Measurements from ENCODE around the gene KRTAP4-9. TPM values are rescaled to one million over a fixed set of nuclear protein-coding genes. Genes with fewer than 3 reads are reported as not detected.
A peak's percentile ranks its signal among the peaks of the same experiment; 100 is the strongest.
"Not testable (repeated sequence)": the region's sequence is repeated elsewhere in the genome, so short reads cannot be mapped to it uniquely, and the experiment has no call there.

KRTAP4-9 gene
- total RNA-seq, 1 experiment from 2014 or later: not detected

- Mint-ChIP-seq H3K36me3 (ENCODE audit: insufficient read depth, unreplicated experiment) (no peaks in the 10 kb centered on the region), H3K27me3 (ENCODE audit: unreplicated experiment) (no peaks in the 10 kb centered on the region), H3K4me1 (ENCODE audit: low read depth, unreplicated experiment) (peaks cover 68% of the 10 kb centered on the region), H3K27ac (ENCODE audit: unreplicated experiment) (no peak within 1 kb of the TSS), H3K9me3 (ENCODE audit: low read depth, unreplicated experiment) (no peaks in the 10 kb centered on the region), H3K4me3 (ENCODE audit: low read depth, unreplicated experiment) (no peak within 1 kb of the TSS)
- BruUV-seq (replicated peaks): no TSS peak
- CTCF ChIA-PET: no interaction called here
- no peak for TF ChIP-seq CTCF (IDR thresholded peaks at IDR 0.05; ENCODE audit: unreplicated experiment)
- intact Hi-C loops (cut with micrococcal nuclease; ENCODE audit: unreplicated experiment): no loop called here
- DNase-seq: no peak
These were observed 3.5 kb upstream of the KRTAP4-9 start, which contains the start of gene KRTAP4-16 for GRCh38 chr17:41101586-41102259. Gene KRTAP4-16, minus strand, starts transcription at chr17:41102209. Its CDS starts 0 bp downstream, at chr17:41102209.

- no peaks in the 10 kb centered on the region for H3K27me3 Mint-ChIP-seq (ENCODE audit: unreplicated experiment)
- CTCF ChIA-PET: interaction anchor here (0.6 kb wide), 2 partner anchors 16 to 175 kb away, joined by 3 to 5 read pairs; no protein-coding TSS in a partner anchor
These were observed 1.3 kb upstream of the KRTAP4-9 start for GRCh38 chr17:41103896-41104295.

GRCh38 chr17:41104386-41105038, 677 bp upstream of the KRTAP4-9 start:
- H3K36me3 Mint-ChIP-seq (ENCODE audit: insufficient read depth, unreplicated experiment); H3K27ac Mint-ChIP-seq (ENCODE audit: unreplicated experiment); BruUV-seq (replicated peaks); intact Hi-C loops (cut with micrococcal nuclease; ENCODE audit: unreplicated experiment); DNase-seq; CTCF ChIA-PET; H3K9me3 Mint-ChIP-seq (ENCODE audit: low read depth, unreplicated experiment); H3K27me3 Mint-ChIP-seq (ENCODE audit: unreplicated experiment); H3K4me3 Mint-ChIP-seq (ENCODE audit: low read depth, unreplicated experiment): not testable (repeated sequence)
- H3K4me1 Mint-ChIP-seq (ENCODE audit: low read depth, unreplicated experiment): peaks cover 49% of the 10 kb centered on the region

More at GRCh38 chr17:41103896-41104295, 1.3 kb upstream of the KRTAP4-9 start:
- no peaks in the 10 kb centered on the region for H3K36me3 Mint-ChIP-seq (ENCODE audit: insufficient read depth, unreplicated experiment)
- peaks cover 5% of the 10 kb centered on the region for H3K9me3 Mint-ChIP-seq (ENCODE audit: low read depth, unreplicated experiment)
- intact Hi-C loops (cut with micrococcal nuclease; ENCODE audit: unreplicated experiment): no loop called here
- DNase-seq: no peak
- no peak overlapping the region for H3K4me3 Mint-ChIP-seq (ENCODE audit: low read depth, unreplicated experiment)
- BruUV-seq (replicated peaks): no TSS peak
- peaks cover 51% of the 10 kb centered on the region for H3K4me1 Mint-ChIP-seq (ENCODE audit: low read depth, unreplicated experiment)
- no peak for TF ChIP-seq CTCF (IDR thresholded peaks at IDR 0.05; ENCODE audit: unreplicated experiment)
- H3K27ac Mint-ChIP-seq (ENCODE audit: unreplicated experiment): peak overlapping the region; percentile 7

GRCh38 chr17:41107941-41108450, 2.8 kb downstream of the KRTAP4-9 start:
- intact Hi-C loops (cut with micrococcal nuclease; ENCODE audit: unreplicated experiment): loop anchor here (1.0 kb wide), 1 partner anchor 21 kb away; no protein-coding TSS in a partner anchor
- H3K36me3 Mint-ChIP-seq (ENCODE audit: insufficient read depth, unreplicated experiment): no peaks in the 10 kb centered on the region
- CTCF ChIA-PET: interaction anchor here (0.6 kb wide), 1 partner anchor 152 kb away, joined by 3 read pairs; no protein-coding TSS in a partner anchor
- DNase-seq: no peak
- H3K4me3 Mint-ChIP-seq (ENCODE audit: low read depth, unreplicated experiment): no peak overlapping the region
- TF ChIP-seq CTCF (IDR thresholded peaks at IDR 0.05; ENCODE audit: unreplicated experiment): no peak
- H3K9me3 Mint-ChIP-seq (ENCODE audit: low read depth, unreplicated experiment): peaks cover 12% of the 10 kb centered on the region
- peak overlapping the region; percentile 22 for H3K27ac Mint-ChIP-seq (ENCODE audit: unreplicated experiment)
- peaks cover 33% of the 10 kb centered on the region for H3K4me1 Mint-ChIP-seq (ENCODE audit: low read depth, unreplicated experiment)
- no peaks in the 10 kb centered on the region for H3K27me3 Mint-ChIP-seq (ENCODE audit: unreplicated experiment)
- no TSS peak for BruUV-seq (replicated peaks)

GRCh38 chr17:41108728-41109386, 3.7 kb downstream of the KRTAP4-9 start:
- peaks cover 25% of the 10 kb centered on the region for H3K4me1 Mint-ChIP-seq (ENCODE audit: low read depth, unreplicated experiment)
- H3K9me3 Mint-ChIP-seq (ENCODE audit: low read depth, unreplicated experiment): peaks cover 12% of the 10 kb centered on the region
- BruUV-seq (replicated peaks); intact Hi-C loops (cut with micrococcal nuclease; ENCODE audit: unreplicated experiment); H3K36me3 Mint-ChIP-seq (ENCODE audit: insufficient read depth, unreplicated experiment); H3K4me3 Mint-ChIP-seq (ENCODE audit: low read depth, unreplicated experiment); H3K27me3 Mint-ChIP-seq (ENCODE audit: unreplicated experiment); DNase-seq; H3K27ac Mint-ChIP-seq (ENCODE audit: unreplicated experiment): not testable (repeated sequence)
- CTCF ChIA-PET: interaction anchor here (0.6 kb wide), 2 partner anchors 153 to 220 kb away, joined by 3 read pairs; no protein-coding TSS in a partner anchor
